DMS79 (cell line): ENCODE data around the gene DDB1.
"Not testable (repeated sequence)": the region's sequence is repeated elsewhere in the genome, so short reads cannot be mapped to it uniquely, and the experiment has no call there.

Experiments used
- DNase-seq: peaks from one replicate; lab custom pipeline; 2025; lab: John Stamatoyannopoulos, UW

Gene DDB1

DNA sequence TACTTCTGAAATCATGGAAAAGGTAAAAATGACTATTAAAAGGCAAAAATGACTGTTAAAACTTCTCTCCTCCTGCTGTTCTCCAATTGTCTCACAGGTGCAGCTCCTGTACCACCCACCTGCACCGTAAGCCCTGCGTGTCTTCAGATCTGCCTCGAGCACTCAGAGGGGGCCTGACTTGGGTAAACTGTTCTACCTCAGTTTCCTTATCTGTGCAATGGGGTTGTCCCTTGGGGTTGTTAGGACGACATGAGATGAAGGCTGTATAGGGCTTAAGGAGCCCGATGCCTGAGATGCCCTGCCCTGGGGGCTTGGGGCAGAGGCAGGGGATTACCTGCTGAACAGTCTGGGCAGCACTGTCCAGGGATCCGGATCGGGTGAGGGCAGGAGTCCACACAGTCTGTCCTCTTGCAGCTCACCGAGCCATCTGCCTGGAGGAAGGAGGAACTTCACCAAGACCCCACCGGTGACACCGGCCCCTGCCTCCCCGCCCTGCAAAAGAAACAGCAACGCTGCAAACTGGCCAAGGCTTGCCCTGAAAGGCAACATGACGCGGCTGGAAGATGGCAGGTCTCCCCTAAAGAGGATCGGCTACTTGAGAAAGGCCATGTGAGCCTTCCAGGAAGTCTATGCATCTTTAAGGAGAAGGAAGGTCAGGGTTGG lies 64.2 kb downstream of the DDB1 start:
- no peak for DNase-seq

DNA sequence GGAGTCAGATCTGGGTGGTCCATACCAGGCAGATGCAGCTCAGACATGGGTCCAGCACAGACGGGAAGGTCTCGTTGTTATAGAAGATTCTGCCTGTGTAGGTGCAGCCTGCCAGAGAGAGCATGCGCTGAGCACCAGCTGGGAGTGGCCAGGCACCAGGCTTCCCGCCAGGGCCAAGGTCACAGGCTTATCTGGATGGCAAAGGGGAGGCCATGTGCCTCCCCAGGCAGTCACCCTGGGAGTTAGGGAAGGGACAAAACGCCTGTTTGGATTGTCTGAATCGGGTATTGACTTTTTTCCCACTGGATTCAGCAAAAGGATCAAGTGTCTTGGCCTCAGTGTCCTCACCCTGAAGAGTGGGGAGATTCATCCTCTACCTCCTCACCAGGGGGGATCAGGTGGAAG lies 65.5 kb downstream of the DDB1 start:
- DNase-seq, result no peak

DNA sequence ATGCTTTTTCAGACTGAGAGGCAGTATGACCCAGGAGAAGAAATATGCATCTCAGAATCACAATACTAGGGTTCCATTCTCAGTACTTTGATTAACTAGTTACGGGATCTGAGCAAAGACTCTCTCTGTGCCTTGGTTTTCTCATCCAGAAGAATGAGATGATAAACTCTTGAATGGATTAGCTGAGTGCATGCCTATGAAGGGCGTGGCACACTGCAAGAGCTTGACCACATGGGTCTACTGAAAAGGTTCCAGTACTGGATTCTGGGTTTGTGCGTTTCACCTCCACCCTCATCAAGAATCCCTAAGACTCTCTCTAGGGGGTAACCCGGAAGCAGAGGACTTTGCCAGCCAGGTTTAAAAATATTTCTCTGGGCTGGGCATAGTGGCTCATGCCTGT lies 66.3 kb downstream of the DDB1 start:
- no peak for DNase-seq

DNA sequence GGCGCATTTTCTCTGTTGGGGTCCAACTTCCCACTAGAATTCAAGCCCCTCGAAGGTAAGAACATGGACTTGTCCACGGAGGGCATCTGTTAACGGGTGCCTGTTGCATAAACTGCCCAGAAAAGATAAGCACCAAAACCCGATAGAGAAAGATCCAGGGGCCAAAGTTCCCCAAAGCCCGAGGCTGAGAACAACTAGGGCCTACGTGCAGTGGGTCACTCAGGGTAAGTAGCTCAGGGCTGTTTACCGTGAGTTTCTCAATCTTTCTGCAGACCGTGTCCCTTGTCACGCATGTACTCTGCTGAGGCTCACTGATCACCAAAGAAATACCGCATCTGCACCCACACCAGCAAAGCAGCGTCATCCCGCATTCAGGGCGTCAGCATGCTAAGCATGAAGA lies 67.5 kb downstream of the DDB1 start:
- no peak for DNase-seq

DNA sequence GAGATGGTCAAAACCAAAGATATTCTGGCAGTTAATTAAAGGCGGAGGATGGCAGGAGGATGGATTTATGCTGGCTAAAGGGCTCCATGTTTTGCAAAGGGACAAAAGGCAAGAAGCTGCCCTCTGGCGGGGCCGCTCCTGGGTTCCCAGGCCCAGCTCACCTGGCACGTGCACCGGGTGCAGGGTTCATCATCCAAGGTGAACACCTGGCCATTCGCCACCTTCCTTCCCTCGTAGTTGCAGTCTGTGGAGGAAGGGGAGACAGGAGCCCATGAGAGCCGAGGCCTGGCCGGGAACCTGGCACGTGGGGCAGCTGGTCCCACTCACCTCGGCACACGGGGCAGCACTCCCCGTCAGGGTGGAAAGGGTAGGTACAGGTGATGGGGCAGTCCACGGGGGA lies 68.1 kb downstream of the DDB1 start:
- DNase-seq, result no peak

DNA sequence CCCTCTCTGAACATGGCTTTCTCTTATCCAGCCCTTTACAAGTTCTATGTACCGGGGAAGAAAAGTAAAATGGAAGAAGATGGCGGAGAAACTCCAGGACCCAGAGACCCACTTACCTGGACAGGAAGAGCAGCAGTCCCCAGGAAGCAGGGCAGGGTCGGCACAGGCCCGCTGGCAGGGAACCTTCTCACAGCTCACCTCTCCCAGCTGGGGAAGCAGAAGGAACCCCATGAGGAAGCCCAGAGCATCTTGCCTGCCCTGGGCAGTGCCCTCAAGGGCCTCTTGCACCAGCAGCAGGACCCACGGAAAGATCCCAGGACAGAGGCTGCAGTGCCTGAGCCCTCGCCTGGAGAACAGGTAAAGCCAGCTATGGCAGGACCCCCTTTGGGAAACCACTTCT lies 68.5 kb downstream of the DDB1 start:
- no peak for DNase-seq

DNA sequence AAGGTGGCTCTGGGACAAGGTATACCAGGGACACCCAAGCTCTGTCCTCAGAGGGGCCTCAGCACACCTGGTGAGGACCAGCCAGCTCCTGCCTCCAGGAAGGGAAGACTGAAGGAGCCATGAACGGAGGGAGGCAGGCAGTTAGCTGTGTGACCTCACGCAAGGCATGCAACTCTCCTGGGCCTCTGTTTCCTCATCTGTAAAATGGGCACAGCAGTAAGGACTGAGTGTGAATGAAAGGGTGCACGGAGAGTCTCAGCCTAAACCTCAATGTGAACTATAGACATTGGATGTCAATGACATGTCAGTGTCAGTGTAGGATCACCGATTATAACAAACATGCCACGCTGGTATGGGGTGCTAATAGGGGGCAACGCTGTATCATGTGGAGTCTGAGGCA lies 73.5 kb downstream of the DDB1 start:
- no peak for DNase-seq

DNA sequence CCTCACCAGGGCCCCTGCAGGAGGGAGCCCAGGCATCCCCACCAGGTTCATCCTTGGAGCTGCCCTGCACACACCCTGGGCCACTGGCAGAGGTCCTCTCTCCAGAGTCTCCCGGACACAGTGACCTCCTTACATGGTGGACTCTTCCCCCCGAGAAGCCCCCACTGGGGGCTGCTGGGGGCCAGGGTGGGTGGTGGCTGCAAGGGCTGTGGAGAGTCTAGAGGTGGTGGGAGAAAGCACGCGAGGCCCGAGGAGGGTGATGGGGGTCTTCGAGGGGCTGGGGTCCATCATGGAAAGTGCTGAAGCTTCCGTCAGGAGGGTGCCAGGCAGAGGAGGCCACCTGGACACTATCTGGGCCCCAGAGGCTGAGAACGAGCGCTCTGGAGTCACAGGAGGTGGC lies 74.4 kb downstream of the DDB1 start:
- no peak for DNase-seq

DNA sequence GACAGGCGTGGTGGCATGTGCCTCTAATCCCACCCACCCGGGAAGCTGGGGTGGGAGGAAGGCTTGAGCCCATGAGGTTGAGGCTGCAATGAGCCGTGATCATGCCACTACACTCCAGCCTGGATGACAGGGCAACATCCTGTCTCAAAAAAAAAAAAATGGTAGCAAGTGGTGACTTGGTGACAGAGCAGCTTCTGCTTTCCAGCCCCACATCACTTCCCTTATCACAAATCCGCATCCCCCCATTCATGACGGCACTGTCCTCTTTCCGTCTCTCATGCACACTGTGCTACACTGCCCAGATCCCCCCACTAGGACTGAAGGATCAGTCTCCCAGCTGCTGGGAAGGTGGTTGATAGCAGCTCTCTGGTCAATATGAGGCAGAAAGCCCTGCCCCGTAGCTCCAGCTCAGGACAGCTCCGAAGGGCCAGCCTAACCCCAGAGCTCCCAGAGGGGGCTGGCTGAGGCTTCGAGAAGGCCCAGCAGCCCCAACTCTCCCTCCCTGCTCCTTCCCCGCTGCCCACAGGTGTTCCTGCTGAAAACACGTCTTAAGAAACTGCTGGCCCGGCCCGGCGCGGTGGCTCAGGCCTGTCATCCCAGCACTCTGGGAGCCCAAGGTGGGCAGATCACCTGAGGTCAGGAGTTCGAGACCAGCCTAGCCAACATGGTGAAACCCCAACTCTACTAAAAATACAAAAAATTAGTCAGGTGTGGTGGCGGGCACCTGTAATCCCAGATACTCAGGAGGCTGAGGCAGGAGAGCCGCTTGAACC lies 76.0 kb downstream of the DDB1 start:
- DNase-seq, result no peak

DNA sequence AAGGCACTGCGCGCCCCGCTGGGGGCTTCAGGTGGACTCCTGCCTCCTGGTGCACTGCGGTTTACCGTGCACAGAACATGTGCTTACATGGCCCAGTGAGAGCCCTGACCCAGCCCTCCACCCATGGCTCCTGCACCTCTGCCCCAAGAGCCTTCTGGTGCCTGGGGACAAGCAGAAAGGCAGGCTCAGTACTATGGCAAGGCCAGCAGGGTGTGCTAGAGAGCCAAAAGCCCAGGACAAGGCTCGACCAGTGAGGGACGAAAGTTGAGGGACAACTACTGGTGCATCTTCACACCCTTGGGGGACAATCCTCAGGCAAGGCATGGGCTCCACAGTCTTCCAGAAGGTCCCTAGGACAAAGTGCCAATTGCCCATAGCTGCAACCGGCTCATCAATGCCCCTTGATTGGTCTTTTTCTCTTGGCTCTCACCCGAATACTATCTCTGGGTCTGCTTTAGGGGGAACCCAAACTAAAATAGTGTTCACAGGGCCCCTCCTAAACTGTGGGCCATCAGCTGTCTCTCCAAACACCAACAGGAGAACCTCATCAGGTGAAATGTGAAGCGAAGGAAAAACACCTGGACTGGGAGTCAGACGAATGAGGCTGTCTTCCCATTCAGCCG lies 78.4 kb downstream of the DDB1 start:
- DNase-seq, result no peak

DNA sequence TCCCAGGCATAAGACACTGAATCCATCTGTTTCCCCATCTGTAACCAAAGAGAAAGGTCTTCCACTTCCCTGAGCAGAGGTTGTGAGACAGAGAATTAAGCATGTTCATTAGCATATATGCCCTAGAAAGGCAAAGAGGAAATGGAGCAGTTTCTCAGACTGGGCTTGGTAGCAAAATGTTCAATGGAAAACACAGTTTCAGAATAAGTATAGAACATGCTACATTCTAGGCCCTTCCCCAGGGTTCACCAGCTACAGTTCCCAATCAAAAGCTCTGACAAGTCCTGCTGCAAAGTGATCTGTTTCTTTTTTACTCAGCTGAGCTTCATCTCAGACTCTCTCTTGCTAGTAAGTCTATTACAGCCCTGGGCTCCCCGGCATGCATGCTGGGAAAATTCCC lies 80.6 kb downstream of the DDB1 start:
- not testable (repeated sequence) for DNase-seq

DNA sequence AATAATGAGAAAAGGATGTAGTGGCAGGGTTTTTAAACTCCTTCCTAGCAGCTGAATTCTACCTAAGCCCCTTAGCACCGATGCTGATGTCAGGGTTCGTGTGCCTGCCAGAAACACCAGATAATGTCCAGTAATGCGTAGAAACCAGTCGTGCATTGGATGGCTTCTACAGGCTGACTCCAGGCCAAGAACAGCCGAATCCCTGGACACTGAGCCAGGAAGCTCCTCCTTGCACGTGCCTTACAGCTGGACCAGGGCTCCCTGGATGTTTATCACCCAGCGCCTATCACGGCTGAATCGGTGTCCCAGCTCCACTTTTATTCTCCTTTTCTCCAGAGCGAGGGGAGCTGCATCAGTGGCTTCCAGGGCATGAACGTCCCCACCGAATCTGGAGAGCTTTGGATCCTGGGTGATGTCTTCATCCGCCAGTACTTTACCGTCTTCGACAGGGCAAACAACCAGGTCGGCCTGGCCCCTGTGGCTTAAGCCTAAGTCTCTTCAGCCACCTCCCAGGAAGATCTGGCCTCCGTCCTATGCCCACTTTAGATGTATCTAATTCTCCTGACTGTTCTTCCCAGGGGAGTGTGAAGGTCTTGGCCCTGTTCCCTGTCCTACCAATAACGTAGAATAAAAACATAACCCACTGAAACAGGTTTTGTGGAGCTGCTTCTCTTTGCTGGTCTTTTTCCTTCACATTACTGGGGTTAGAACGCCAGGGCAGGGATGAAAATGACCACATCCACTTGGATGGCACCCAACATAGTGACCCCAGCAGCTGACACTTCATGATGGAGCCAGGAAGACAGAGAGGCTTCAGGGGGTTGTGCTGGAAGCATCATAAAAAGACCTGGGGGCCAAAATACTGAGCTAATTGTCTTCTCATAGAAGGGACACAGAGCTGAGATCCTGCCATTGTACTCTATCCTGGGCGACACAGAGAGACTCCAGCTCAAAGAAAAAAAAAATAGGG lies 81.8 kb downstream of the DDB1 start:
- DNase-seq, result not testable (repeated sequence)
